Measurements from ENCODE around the gene RGS1.

DNA sequence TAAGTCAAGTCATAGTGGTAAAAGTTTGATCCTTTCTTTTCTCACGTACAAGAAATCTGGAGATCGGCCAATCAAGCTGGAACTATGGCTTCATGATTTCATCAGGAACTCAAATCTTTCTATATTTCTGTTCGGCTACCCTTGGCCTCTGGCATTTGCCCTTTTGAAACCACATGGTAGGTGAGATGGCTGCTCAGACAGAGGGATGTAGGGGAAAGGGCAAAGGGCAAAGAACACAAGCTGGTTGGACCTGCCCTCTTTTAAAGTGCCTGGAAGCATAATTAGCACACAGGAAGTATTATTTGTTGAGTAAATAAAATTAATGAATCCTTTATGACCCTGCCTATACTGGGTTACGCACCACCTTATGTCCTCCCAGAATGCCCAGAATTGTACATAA is 11.5 kb upstream of the RGS1 start:
- no peak for TF ChIP-seq EZH2phosphoT487 (IDR thresholded peaks at IDR 0.05; ENCODE audit: borderline replicate concordance, low read length)
- TF ChIP-seq, protein P1, sequence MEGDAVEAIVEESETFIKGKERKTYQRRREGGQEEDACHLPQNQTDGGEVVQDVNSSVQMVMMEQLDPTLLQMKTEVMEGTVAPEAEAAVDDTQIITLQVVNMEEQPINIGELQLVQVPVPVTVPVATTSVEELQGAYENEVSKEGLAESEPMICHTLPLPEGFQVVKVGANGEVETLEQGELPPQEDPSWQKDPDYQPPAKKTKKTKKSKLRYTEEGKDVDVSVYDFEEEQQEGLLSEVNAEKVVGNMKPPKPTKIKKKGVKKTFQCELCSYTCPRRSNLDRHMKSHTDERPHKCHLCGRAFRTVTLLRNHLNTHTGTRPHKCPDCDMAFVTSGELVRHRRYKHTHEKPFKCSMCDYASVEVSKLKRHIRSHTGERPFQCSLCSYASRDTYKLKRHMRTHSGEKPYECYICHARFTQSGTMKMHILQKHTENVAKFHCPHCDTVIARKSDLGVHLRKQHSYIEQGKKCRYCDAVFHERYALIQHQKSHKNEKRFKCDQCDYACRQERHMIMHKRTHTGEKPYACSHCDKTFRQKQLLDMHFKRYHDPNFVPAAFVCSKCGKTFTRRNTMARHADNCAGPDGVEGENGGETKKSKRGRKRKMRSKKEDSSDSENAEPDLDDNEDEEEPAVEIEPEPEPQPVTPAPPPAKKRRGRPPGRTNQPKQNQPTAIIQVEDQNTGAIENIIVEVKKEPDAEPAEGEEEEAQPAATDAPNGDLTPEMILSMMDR (conservative IDR thresholded peaks at IDR 0.05; ENCODE audit: low read depth, low read length) = no peak
